CD1c-positive myeloid dendritic cell (primary cell): ENCODE data around the gene RCN2.

Experiments used
- DNase-seq: peaks from one replicate; pipeline ENCODE4 v3.0.0-alpha.2; 2016; ENCODE audit errors: extremely low spot score

Gene RCN2

DNA sequence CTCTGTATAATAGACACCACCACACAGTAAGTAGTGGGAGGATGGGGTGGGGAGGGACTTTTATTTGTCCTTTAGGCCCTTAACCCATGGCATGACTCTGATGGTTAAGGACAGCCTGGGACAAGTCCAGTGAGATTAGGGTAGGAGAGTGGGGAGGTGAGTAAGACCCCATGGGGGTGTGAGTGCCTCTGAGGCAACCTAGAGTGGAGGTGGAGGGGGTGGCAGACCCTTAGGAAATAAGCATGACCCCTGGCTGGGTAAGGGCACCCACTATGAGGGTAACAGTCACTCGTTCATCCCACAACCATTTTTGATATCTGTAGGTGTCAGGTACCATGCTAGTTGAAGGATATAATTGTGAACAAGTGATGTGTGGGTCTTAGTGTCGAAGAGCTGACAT, 42.4 kb downstream of the RCN2 start:
- no peak for DNase-seq

DNA sequence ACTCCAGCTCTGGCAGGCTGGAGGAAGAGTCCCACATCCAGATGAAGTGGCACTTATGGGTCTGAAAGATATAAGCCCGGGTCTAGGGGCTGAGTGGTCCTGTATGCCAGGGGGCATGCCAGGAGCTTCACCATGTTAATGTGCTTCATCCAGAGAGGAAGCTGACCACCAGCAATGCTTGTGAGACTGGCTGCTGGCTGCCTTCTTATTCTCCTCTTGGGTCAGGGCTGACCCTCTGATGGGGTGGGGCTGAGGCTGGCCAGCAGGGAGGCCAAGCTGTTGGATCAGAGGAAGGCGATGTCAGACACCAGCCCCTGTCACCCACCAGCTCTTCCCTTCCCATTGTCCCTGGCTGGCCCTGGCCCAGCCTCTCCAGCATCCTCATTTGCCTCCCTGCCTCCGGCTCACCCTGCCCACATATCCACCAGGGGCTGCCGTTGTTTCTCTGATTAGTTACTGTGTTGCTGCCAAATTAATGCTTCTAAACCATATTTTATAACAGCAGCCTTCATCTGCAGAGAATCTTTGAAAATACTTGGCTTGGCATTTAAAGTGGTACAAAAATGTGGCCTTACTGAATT, 43.0 kb downstream of the RCN2 start:
- DNase-seq = no peak

DNA sequence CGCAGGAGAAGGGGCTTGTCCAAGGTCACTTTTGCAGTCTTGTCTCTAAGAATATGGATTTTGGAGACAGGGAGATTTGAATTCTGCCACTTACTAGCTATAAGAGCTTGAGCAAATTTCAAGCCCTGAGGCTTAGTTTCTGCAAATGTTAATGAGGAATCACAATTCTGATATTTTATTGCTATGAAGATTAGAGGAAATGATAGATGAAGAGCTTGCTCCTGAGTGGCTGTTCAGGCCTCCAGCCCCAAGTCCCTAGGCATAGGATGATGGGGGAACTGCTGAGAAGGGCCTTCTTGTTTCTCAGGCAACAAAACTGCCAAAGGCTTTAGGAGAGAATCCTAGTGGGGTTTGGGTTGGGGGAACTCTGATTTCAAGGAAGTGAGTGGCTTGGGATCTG, 44.6 kb downstream of the RCN2 start:
- no peak for DNase-seq

DNA sequence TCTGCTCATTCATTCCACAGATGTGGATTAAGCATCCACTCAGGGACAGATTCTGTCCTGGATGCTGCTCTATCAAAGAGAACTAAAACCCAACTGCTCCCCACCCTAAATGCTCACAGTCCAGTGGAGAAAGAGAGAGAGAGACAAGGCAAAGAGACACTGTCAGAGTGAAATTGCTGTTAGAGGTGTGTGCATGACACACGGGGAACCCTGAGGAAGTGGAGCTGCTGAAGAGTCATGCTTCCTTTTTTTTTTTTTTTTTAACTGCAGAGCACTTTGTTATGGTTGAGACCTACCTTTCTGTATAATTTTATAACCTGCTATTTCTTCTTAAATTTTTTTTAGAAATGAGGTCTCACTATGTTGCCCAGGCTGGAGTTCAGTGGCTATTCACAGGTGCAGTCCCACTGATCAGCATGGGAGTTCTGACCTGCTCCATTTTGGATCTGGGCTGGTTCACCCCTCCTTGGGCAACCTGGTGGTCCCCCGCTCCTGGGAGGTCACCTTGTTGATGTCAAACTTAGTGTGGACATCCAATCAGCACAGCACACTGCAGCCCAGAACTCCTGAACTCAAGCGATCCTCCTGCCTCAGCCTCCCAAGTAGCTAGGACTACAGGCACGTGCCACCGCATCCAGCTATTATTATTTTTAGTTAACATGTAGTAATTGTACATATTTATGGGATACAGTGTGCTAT, 45.2 kb downstream of the RCN2 start:
- peak; percentile 68 for DNase-seq

DNA sequence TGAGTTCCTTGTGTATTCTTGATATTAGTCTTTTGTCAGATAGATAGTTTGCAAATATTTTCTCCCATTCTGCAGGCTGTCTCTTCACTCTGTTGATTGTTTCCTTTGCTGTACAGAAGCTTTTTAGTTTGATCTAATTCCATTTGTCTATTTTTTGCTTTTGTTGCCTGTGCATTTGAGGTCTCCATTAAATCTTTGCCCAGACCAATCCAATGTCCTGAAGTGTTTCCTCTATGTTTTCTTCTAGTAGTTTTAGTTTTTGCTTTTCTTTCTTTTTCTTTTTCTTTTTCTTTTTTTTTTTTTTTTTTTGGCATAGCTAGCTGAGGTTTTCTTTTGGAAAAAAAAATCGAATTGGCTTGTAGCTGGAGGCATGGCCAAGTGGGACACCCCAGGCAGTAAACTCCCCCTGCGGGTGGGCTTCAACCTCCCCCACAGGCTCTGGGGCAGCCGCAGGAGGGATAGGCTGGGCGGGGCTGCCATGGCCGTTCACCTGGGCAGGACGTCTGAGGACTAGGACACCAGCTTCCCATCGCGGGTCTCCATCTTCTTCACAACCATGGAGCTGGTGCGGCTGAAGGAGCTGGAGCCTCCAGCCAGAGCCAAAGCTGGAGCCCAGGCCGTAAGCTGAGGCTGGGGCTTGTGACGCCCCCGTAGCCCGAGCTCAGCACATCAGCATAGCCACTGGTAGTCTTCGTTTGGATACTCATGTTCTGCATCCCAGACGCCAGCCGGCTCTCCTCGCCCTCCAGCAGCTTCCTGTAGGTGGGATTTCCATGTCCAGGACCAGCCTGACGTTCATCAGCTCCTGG, 47.2 kb downstream of the RCN2 start:
- no peak for DNase-seq

DNA sequence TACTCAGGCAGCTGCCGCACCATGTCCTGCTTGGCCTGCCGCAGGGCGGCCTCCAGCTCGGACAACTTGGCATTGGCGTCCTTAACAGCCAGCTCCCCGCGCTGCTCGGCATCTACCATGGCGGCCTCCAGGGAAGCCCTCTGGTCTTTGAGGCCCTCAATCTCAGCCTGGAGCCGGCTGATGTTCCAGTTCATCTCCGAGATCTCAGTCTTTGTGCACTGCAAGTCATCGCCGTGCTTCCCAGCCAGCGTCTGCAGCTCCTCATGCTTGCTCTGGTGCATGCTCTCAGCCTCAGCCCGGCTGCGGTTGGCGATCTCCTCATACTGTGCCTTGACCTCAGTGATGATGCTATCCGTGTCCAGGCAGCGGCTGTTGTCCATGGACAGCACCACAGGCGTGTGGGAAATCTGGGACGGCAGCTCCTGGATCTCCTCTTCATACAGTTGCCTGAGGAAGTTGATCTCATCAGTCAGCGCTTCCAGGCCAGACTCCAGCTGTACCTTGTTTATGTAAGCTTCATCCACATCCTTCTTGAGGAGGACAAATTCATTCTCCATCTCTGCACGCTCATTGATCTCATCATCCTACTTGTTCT, 47.9 kb downstream of the RCN2 start:
- DNase-seq = no peak

DNA sequence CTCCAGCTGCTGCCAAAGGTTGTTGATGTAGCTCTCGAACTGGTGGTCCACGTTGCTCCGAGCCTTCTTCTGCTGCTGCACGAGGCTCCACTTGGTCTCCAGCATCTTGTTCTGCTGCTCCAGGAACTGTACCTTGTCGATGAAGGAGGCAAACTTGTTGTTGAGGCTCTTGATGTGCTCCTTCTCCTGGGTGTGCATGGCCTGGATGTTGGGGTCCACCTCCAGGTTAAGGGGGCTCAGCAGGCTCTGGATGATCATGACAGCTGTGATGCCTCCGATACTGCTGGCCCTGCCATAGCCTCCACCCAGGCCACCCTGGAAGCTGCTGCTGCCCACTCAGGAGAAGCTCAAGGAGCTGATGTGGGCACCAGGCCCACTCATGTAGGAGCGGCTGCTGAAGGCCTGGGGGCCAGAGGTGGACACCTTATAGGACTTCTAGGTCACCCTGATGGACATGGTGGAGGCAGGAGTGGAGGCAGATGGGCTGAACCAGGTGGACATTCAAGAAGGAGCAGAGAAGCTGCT, 48.5 kb downstream of the RCN2 start:
- no peak for DNase-seq

DNA sequence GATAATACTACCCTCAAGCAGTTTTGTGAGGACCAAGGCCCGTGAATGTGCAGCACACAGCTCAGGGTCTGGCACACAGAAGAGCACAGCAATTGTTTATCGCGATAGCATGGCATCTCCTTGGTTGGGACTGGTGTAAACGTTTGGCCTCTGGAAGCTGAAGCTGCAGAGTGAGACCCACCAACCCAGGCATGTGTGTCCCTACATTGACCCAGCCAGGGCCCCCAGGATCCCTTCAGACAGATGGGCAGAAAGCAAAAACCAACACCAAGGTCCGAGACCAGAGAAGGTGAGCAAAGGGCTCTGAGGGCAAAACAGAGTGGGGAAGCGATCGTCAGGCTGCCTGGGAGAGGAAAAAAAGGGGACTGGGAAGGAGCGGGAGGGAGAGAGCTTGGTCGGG, 50.8 kb downstream of the RCN2 start:
- no peak for DNase-seq

DNA sequence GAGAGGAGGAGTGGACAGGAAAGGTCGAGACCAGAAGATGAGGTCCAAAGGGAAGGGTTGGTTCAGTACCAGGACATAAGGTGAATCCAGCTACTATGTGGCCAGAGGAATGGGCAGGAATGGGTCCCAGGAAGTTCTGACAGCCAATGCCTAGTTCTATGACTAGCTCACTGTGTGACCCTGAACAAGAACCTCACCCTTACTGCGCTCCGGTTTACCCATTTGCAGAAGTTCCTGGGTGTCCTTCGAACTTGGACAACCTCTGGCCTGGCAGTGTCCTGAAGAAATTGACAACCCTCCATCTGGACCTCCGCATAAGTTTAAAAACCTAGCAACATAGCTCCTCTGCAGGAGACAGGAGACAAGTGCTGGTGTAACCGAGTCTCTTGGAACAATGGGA, 51.2 kb downstream of the RCN2 start:
- DNase-seq = peak; percentile 36

DNA sequence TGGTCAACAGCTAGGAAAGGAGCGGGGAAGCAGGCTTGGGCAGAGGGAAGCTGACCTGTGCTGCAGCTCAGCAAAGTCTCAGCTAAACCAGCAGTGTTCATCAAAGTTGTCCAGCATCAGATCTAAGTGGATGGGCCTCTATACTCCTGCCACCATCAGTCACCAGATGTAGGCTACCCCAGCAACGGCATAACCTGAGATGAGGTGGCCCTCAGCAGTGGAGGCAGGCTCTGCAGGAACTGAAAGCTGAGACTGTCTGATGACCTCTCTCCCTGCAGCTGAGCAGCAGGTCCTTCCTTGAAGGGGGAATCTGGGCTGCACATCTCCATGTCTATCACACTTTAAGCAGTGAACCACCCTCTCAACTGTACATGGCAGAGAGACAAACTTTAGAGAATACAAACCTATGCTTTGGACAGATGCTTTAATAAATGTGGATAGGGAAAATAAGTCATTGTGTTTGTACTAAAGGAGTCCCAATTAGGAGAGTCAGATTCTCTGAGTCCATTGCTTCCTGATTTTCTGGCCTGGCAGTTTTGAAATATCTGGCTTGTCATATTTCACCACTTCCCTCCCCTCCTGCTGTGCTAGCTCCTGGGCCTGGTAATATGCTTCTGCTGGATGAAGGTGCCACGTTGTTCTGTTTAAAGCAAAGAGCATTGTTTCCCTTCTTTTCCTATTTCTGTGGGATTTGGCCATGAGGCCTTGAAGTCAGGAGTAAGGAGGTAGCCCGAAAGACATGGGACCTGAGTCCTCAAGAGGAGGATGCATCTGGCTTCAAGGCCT, 52.2 kb downstream of the RCN2 start:
- DNase-seq = peak; percentile 83

DNA sequence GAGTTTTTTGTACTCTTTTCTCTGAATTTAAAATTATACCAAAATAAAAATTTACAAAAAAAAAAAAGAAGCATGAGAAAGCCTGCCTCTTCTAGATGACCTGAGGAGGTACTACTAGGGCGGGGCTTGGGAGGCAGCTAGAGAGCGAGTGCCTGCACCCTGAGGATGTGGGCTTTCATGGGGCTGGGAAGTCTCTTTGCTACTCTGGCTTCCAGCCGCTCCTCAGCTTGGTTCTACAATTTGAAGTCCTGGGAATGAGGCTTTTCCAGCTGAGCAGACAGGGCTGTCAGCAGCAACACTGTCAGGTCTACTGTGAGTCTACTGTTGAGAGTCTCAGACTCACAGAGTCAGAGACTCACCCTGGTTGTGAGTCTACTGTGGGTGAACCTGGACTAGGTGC, 55.2 kb downstream of the RCN2 start:
- no peak for DNase-seq

DNA sequence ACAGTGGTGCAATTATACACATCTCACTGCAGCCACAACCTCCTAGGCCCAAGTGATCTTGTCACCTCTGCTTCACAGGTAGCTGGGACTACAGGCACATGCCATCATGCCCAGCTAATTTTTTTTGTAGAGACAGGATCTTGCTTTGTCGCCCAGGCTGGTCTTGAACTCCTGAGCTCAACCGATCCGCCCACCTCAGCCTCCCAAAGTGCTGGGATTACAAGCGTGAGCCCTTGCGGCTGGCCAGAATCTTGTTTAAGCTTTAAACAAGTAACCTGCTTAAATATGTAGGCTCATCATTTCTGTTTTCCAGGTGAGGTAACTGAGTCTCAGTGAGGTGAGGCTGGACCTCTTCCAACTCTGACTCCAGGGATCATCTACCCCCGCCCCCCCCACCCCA, 55.7 kb downstream of the RCN2 start:
- no peak for DNase-seq

DNA sequence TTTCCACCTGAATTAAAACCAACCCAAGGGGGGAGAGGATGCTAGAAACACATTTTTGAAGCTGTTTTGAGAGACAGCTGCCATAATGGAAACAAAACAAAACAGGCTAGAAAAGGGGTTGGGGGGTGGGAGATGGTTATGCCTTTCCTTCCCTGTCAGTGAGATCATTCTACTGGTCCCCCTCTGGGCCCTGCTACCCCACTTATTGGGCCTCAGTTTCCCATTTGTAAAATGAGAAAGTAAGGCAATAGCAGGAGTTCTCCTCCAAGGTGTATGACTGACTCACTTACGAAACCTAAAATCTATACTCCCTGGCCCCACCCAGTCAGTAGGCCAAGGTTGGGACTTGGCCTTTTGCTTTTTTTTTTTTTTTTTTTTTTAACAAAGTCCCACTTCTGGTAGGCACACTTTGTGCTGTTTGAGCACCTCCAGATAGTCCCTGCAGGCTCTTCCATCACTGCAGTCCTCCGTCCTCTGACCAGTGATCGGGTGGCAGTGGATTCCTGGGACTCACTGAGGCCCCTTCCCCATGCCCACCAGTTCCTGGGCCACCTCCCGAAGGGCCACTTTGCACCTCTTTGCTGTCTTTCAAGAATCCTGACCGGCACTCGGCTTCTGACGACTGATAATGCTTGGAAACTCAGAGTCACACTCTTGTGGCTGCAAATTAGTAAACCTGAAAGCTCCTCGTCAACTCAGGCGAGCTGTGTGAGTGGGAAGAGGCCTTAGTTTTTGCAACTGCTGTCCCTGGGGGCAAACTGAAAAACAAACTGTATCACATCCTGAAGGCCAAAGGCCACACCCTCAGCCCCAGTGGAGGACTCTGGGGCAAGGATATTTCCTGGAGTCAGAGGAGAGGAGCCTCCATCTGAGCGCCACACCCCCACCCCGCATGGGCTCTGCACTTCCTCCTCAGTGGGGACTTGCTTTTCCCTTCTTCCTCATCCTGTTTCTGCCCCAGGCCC, 56.6 kb downstream of the RCN2 start:
- peak; percentile 90 for DNase-seq

DNA sequence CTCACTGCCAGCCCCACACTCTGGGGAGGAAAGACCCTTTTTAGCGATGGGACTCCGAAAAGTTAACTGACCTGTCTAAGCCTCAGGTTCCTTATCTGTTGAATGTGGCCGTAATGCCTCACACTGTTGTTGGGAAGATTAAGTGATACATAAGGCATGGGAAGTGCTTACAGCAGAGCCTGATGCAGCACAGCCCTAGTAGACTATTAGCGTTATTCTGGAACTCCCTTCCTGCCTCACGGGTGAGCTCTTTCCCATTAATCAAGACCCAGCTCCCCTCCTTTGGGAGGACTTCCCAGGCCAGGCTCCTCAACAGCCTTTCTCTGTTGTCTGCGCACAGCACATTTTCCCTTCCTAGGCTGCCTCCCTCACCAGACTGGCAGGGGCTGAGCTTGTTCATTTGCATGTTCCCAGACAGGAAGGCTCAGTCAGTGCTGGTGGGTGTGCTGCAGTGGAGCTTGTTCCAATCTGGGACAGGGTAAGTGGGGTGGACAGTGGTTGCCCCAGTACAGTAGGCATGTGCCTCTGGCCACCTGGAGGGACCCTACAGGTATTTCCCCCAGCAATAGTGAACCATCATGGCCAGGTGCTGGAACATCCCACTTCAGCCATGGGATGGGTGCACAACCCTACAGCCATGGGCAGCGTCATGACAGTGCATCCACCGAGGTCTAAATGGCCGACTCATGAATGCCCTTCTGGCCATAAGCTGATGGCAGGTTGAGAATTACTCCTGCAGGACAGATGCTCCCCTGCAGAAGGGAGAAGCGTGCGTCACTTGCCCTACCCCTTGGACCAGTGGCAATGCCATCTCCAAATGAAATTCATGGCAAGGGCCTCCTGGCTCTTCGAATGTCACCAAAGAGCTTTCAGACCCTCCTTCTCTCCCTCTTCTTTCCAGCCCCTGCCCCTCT, 57.6 kb downstream of the RCN2 start:
- DNase-seq = no peak

DNA sequence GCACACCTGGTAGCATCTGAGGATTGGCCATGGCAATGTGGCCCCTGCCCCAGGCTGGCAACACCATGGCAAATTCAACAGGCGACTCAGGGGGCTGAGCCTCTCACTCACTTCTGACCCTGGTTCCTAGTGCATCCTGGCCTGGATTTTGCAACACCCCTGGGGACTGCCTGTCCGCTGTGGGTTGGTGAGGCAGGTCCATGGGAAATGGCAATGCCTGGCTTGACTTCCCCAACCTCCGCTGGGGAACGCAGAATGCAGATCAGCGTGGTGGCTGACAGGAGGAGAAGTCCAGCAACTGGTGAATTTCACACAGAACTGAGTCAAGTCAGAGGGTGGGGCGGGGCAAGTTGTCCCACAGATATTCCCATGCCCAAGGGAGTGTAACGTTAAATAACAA, 59.5 kb downstream of the RCN2 start:
- peak; percentile 78 for DNase-seq

DNA sequence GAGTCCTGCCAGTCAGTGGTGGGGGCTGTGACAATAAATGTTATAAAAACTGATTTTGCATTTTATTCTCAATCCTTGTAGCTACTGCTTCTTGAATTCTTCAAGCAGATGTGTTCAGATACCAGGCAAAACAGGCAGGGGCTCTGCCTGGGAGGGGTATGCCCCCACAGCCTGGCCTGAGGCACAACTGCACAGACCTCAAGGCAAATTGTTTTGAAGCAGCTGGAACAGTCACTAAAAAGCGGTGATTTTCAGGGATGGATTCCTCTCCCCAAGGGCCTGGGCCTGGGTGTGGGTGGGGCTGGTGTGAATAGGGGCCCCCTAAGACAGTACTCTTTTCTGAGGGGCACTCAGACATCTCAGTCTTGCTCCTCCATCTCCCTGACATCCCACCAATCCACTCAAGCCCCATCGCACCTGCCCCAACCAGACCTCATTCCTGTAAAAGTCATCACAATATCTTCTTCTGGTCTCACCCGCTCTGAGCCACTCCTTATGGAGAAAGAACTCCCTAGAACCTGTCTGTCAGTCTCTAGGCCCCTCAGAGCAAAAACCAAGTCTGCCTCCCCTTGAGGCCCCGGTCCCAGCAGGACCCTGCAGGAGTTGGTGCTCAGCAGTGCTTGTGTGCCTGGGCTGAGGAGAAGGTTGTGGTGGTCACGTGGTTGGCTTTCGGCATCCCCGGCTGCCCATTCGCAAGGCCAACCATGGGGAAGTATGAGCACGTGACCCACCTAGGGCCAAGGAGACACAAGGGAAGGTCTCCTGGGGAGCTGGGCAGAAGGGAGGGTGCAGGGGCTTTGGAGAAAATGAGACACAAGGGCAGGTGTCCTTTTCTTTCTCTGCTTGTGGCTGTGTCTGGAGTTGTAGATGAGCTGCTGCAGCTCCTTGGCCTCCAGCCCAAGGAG, 60.4 kb downstream of the RCN2 start:
- peak; percentile 57 for DNase-seq

DNA sequence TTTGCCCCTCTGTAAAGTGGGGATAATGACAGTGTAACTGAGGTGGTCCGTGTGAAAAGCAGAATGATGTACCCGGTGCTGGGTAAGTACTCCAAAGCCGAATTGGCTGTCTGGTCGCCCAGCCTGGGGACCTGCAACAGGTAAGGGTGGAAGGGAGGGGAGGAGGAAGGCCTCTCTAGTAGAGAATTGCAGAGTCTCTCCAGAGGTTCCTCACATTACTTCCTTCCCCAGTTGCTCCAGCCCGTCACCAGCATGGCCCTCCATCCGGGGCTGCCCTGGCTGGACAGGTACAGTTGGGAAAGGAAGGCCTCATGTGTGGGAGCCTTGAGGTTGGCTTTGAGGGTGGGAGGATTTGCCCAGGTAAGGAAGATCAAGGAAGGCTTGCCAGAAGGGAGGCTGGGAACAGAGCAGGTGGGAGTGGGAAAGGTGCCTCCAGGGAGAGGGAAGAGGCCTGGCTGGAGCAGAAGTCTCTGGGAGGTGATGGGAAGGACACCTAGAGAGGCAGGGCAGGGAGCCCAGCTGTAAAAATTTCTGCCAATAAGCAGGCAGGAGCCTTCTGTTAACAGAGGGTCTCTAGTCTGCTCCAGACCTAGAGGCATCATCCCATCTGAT, 61.7 kb downstream of the RCN2 start:
- no peak for DNase-seq

DNA sequence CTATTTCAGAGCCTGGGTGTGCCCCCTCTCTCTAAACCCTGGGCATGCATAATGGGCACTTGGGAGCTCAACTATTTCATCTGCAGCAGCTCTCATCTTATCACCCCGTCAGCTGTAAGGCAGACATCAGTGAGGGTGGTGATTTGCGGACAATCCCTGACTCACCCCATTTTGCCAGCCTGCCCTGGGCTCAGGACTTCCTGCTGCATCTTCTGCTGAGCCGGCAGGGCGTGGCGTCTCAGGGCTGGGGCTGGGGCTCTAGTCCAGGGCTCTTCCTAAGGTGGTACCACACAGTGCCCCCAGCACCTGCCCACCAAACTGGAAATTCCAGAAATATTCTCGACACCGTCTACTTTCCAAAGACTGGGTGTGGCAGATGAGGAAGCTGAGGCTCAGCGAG, 62.5 kb downstream of the RCN2 start:
- DNase-seq = peak; percentile 66
